AG09319 (cell line): ENCODE measurements around the gene SETX.

Experiments used
- DNase-seq: peaks from one replicate; pipeline ENCODE4 v3.0.0-alpha.2; 2010; ENCODE audit warnings: low read depth; ENCODE audit errors: extremely low read depth
- CTCF ChIP-seq: IDR thresholded peaks from 2 replicates; pipeline ENCODE4 v1.5.1; 2011; ENCODE audit warnings: low read depth, mild to moderate bottlenecking, inconsistent platforms, low read length, moderate library complexity

The SETX gene

GRCh38 chr9:132301521-132301920 is 53.3 kb downstream of the SETX start:
- no peak for TF ChIP-seq CTCF
- no peak for DNase-seq

GRCh38 chr9:132299221-132299620 is 55.6 kb downstream of the SETX start:
- TF ChIP-seq CTCF = no peak
- no peak for DNase-seq

GRCh38 chr9:132295181-132295580 is 59.6 kb downstream of the SETX start:
- no peak for TF ChIP-seq CTCF

GRCh38 chr9:132293145-132293721 is 61.6 kb downstream of the SETX start:
- TF ChIP-seq CTCF = no peak
- no peak for DNase-seq

More at GRCh38 chr9:132295181-132295580, 59.6 kb downstream of the SETX start:
- no peak for DNase-seq

GRCh38 chr9:132288966-132289365 is 65.8 kb downstream of the SETX start:
- TF ChIP-seq CTCF = no peak
- DNase-seq = no peak

GRCh38 chr9:132288361-132288760 is 66.4 kb downstream of the SETX start:
- no peak for DNase-seq
- TF ChIP-seq CTCF = no peak

GRCh38 chr9:132287256-132287760 is 67.5 kb downstream of the SETX start:
- no peak for DNase-seq
- no peak for TF ChIP-seq CTCF
